PFSK-1 (cell line): ENCODE results near the gene SCARB1.

ENCODE experiments used
- FOXP2 ChIP-seq: optimal IDR thresholded peaks from 2 replicates; pipeline ENCODE3; 2011; ENCODE audit warnings: borderline replicate concordance, control low read depth, inconsistent platforms; ENCODE audit not compliant: insufficient read depth; ENCODE audit errors: extremely low read length, extremely low read depth
- POLR2AphosphoS5 ChIP-seq: IDR thresholded peaks from 2 replicates; pipeline ENCODE4 v1.6.1; 2012; ENCODE audit warnings: low read depth, mild to moderate bottlenecking, control low read depth, low read length, moderate library complexity
- REST ChIP-seq, 2 experiments: IDR thresholded peaks; 2 replicates each; pipeline versions ENCODE4 v1.6.1 to v1.8.0; 2011 to 2012; ENCODE audit warnings: low read depth in 2 of 2, low read length in 2 of 2, control low read depth in 1 of 2, inconsistent platforms in 1 of 2, mild to moderate bottlenecking in 1 of 2, moderate library complexity in 1 of 2; ENCODE audit not compliant: insufficient read depth in 1 of 2
- SIN3A ChIP-seq: IDR thresholded peaks from 2 replicates; pipeline ENCODE4 v1.6.1; 2012; ENCODE audit warnings: mild to moderate bottlenecking, low read length, moderate library complexity, borderline replicate concordance; ENCODE audit not compliant: insufficient read depth
- TAF1 ChIP-seq: IDR thresholded peaks from 2 replicates; pipeline ENCODE4 v1.6.1; 2012; ENCODE audit warnings: low read length, control low read depth, borderline replicate concordance; ENCODE audit not compliant: insufficient read depth

Gene SCARB1

GRCh38 chr12:124774054-124774461 is 89.6 kb downstream of the SCARB1 start:
- TF ChIP-seq TAF1: no peak
- TF ChIP-seq FOXP2: no peak
- no peak for TF ChIP-seq REST (IDR thresholded peaks at IDR 0.05; ENCODE audit: insufficient read depth in 1 of 2, low read depth in 2 of 2, low read length in 2 of 2)
- no peak for TF ChIP-seq SIN3A
- TF ChIP-seq POLR2AphosphoS5: no peak

GRCh38 chr12:124772289-124773170 is 91.1 kb downstream of the SCARB1 start:
- TF ChIP-seq TAF1: no peak
- no peak for TF ChIP-seq SIN3A
- no peak for TF ChIP-seq REST (IDR thresholded peaks at IDR 0.05; ENCODE audit: insufficient read depth in 1 of 2, low read depth in 2 of 2, low read length in 2 of 2)
- no peak for TF ChIP-seq FOXP2
- no peak for TF ChIP-seq POLR2AphosphoS5

- no peak for TF ChIP-seq TAF1
- TF ChIP-seq POLR2AphosphoS5: no peak
- TF ChIP-seq SIN3A: no peak
- no peak for TF ChIP-seq FOXP2
- no peak for TF ChIP-seq REST (IDR thresholded peaks at IDR 0.05; ENCODE audit: insufficient read depth in 1 of 2, low read depth in 2 of 2, low read length in 2 of 2)
Observed at GRCh38 chr12:124771462-124772288, 92.0 kb downstream of the SCARB1 start.

GRCh38 chr12:124770728-124771127 is 92.9 kb downstream of the SCARB1 start:
- TF ChIP-seq TAF1: no peak
- TF ChIP-seq REST (IDR thresholded peaks at IDR 0.05; ENCODE audit: insufficient read depth in 1 of 2, low read depth in 2 of 2, low read length in 2 of 2): no peak
- TF ChIP-seq POLR2AphosphoS5: no peak
- no peak for TF ChIP-seq SIN3A
- TF ChIP-seq FOXP2: no peak
